PFSK-1 (cell line): ENCODE data around the gene C20orf173.

Experiments
- FOXP2 ChIP-seq: optimal IDR thresholded peaks from 2 replicates; pipeline ENCODE3; 2011; ENCODE audit warnings: borderline replicate concordance, control low read depth, inconsistent platforms; ENCODE audit not compliant: insufficient read depth; ENCODE audit errors: extremely low read length, extremely low read depth
- POLR2AphosphoS5 ChIP-seq: IDR thresholded peaks from 2 replicates; pipeline ENCODE4 v1.6.1; 2012; ENCODE audit warnings: low read depth, mild to moderate bottlenecking, control low read depth, low read length, moderate library complexity
- SIN3A ChIP-seq: IDR thresholded peaks from 2 replicates; pipeline ENCODE4 v1.6.1; 2012; ENCODE audit warnings: mild to moderate bottlenecking, low read length, moderate library complexity, borderline replicate concordance; ENCODE audit not compliant: insufficient read depth
- TAF1 ChIP-seq: IDR thresholded peaks from 2 replicates; pipeline ENCODE4 v1.6.1; 2012; ENCODE audit warnings: low read length, control low read depth, borderline replicate concordance; ENCODE audit not compliant: insufficient read depth
- TF ChIP-seq, protein P1 (sequence below), 2 experiments: IDR thresholded peaks; 2 replicates each; pipeline versions ENCODE4 v1.6.1 to v1.8.0; 2011 to 2012; ENCODE audit warnings: low read depth in 2 of 2, low read length in 2 of 2, control low read depth in 1 of 2, inconsistent platforms in 1 of 2, mild to moderate bottlenecking in 1 of 2, moderate library complexity in 1 of 2; ENCODE audit not compliant: insufficient read depth in 1 of 2

The C20orf173 gene

DNA sequence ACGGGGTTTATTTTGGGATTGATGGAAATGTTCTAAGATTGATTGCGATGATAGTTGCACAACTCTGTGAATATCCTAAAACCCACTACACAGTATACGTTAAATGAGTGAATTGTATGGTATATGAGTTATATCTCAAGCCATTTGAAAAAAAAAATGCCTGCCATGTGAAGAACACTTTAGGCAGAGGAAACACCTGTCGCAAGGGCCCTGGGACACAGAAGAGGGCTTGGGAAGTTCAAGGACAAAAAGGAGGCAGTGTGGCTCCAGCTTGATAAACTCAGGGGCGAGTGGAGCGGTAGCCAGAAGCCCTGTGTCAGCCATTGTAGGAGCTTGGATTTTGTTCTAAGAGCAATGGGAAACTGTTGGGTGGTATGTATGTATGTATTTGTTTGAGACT, 37.1 kb downstream of the C20orf173 start:
- TF ChIP-seq SIN3A = no peak
- TF ChIP-seq POLR2AphosphoS5 = no peak
- TF ChIP-seq FOXP2 = no peak
- TF ChIP-seq, protein P1, sequence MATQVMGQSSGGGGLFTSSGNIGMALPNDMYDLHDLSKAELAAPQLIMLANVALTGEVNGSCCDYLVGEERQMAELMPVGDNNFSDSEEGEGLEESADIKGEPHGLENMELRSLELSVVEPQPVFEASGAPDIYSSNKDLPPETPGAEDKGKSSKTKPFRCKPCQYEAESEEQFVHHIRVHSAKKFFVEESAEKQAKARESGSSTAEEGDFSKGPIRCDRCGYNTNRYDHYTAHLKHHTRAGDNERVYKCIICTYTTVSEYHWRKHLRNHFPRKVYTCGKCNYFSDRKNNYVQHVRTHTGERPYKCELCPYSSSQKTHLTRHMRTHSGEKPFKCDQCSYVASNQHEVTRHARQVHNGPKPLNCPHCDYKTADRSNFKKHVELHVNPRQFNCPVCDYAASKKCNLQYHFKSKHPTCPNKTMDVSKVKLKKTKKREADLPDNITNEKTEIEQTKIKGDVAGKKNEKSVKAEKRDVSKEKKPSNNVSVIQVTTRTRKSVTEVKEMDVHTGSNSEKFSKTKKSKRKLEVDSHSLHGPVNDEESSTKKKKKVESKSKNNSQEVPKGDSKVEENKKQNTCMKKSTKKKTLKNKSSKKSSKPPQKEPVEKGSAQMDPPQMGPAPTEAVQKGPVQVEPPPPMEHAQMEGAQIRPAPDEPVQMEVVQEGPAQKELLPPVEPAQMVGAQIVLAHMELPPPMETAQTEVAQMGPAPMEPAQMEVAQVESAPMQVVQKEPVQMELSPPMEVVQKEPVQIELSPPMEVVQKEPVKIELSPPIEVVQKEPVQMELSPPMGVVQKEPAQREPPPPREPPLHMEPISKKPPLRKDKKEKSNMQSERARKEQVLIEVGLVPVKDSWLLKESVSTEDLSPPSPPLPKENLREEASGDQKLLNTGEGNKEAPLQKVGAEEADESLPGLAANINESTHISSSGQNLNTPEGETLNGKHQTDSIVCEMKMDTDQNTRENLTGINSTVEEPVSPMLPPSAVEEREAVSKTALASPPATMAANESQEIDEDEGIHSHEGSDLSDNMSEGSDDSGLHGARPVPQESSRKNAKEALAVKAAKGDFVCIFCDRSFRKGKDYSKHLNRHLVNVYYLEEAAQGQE (IDR thresholded peaks at IDR 0.05; ENCODE audit: insufficient read depth in 1 of 2, low read depth in 2 of 2, low read length in 2 of 2) = no peak
- TF ChIP-seq TAF1 = no peak

DNA sequence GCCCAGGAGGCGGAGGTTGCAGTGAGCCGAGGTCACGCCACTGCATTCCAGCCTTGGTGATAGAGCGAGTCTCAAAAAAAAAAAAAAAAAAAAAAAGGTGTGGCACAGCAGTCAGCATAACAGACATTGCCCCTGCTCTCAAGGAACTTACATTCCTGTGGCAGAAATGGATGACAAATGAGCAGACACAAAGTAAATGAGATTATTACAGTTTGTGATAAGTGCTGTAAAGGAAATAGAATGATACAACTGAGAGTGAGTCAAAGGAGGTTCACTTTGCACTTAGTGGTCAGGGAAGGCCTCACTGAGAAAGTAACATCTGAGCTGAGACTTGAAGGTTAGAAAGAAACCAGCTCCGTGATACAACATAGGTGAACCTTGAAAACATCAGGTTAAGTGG, 37.6 kb downstream of the C20orf173 start:
- TF ChIP-seq, protein P1 (IDR thresholded peaks at IDR 0.05; ENCODE audit: insufficient read depth in 1 of 2, low read depth in 2 of 2, low read length in 2 of 2) = no peak
- TF ChIP-seq TAF1 (no peak), FOXP2 (no peak), SIN3A (no peak), POLR2AphosphoS5 (no peak)

DNA sequence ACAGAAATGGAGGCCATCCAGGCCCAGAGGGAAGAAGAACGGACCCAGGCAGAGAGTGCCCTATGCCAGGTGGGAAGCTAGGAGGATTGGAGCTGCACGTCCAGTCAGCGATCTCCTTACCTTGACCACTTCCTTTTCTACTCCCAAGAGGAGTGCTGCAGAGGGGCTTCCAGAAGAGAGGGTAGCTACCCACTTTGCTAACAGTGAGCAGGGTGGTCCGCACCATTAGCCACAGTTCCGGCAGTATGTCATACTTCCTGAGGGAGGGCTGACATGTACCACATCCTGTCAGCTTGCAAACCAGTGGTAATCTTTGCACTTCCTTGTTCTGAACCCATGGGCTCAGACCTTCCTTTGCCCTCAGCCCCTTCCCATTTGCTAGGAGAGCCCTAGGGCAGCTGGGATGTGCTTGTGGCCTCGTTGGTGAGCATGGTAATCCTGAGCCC, 38.7 kb downstream of the C20orf173 start:
- TF ChIP-seq TAF1 (no peak), POLR2AphosphoS5 (no peak), FOXP2 (no peak), SIN3A (no peak)
- TF ChIP-seq, protein P1 (IDR thresholded peaks at IDR 0.05; ENCODE audit: insufficient read depth in 1 of 2, low read depth in 2 of 2, low read length in 2 of 2) = no peak

DNA sequence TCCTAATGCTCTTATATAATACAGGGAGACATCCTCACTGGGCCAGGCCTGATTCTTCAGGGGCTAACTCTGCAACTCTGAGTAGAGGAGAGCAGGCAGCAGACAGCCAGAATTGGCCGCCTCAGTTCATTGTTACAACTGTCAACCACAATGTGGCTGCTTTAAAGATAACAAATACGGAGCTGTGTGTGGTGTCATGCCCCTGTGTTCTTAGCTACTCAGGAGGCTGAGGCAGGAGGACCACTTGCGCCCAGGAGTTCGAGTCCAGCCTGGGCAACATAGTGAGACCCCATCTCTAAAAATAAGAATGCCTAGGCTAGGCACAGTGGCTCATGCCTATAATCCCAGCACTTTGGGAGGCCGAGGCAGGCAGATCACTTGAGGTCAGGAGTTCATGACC, 39.7 kb downstream of the C20orf173 start:
- TF ChIP-seq, protein P1 (IDR thresholded peaks at IDR 0.05; ENCODE audit: insufficient read depth in 1 of 2, low read depth in 2 of 2, low read length in 2 of 2) = no peak
- no peak for TF ChIP-seq POLR2AphosphoS5
- TF ChIP-seq FOXP2 = no peak
- TF ChIP-seq SIN3A = no peak
- TF ChIP-seq TAF1 = no peak

DNA sequence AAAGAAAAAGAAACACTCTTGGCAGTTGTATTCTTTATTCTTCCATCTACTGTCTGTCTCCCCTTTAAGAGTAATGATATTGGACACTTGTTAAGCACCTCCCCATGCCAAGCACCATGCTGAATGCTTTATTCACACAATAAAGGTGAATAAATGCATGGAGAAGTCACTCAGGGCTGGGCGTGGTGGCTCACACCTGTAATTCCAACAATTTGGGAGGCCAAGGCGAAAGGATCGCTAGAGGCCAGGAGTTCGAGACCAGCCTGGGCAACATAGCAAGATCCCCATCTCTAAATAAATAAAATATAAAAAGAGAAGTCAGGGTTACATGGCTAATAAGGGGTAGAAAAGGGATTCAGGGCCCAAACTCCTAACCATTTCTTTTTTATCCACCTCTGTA, 42.0 kb downstream of the C20orf173 start:
- TF ChIP-seq SIN3A (no peak), POLR2AphosphoS5 (no peak), TAF1 (no peak), FOXP2 (no peak)
- TF ChIP-seq, protein P1 (IDR thresholded peaks at IDR 0.05; ENCODE audit: insufficient read depth in 1 of 2, low read depth in 2 of 2, low read length in 2 of 2) = no peak
